SK-N-SH (cell line): Measurements from ENCODE around the gene AHCYL2. TPM values are rescaled to one million over a fixed set of nuclear protein-coding genes. Genes with fewer than 3 reads are reported as not detected.

Source experiments
- CTCF ChIA-PET: fragments of 300-600, 350-600 bp; formaldehyde crosslinking; extraction: SDS; loops from one replicate; lab custom pipeline; 2021; lab: Yijun Ruan, JAX
- POLR2A ChIA-PET: fragments of 350-600 bp; sonication (Branson Sonifier 250); formaldehyde crosslinking; extraction: SDS; loops from one replicate; lab custom pipeline; 2020; ENCODE audit warnings: antibody characterized with exemption, inconsistent platforms; lab: Yijun Ruan, JAX
- DNase-seq: peaks from one replicate; pipeline ENCODE4 v3.0.0; 2012
- H2AFZ ChIP-seq: fragments of 200-600 bp; sonication (generic); 2 replicates; pipeline ENCODE4 v1.8.1; 2016; ENCODE audit warnings: antibody characterized with exemption, mild to moderate bottlenecking, low read depth
- H3F3A ChIP-seq: fragments of 200-600 bp; sonication (generic); replicated peaks from 2 replicates; pipeline ENCODE3; 2016; ENCODE audit warnings: antibody characterized with exemption, mild to moderate bottlenecking; ENCODE audit not compliant: insufficient read depth
- H3K27ac ChIP-seq, 2 experiments: fragments of 200-500 bp in 1 of 2; fragments of 200-600 bp in 1 of 2; sonication (Bioruptor generic) in 1 of 2; sonication (generic), shearing (Covaris generic) in 1 of 2; 2 replicates each; pipeline versions ENCODE4 v1.5.1 to v1.6.1; 2014 to 2016; ENCODE audit warnings: low read depth in 2 of 2, inconsistent platforms in 1 of 2, low read length in 1 of 2, mild to moderate bottlenecking in 1 of 2, mixed read lengths in 1 of 2
- H3K27me3 ChIP-seq: fragments of 200-600 bp; sonication (generic), shearing (Covaris generic); 2 replicates; pipeline ENCODE4 v1.6.1; 2016; ENCODE audit warnings: mixed run types; ENCODE audit not compliant: insufficient read depth
- H3K36me3 ChIP-seq, 2 experiments: fragments of 200-500 bp in 1 of 2; fragments of 200-600 bp in 1 of 2; sonication (Bioruptor generic) in 1 of 2; sonication (generic) in 1 of 2; replicated peaks in 1 of 2; 2 replicates each; pipeline versions ENCODE3 to v1.5.1; 2014 to 2016; ENCODE audit warnings: low read length in 1 of 2, mild to moderate bottlenecking in 1 of 2; ENCODE audit not compliant: insufficient read depth in 2 of 2, control insufficient read depth in 1 of 2
- H3K4me1 ChIP-seq, 2 experiments: fragments of 200-500 bp in 1 of 2; fragments of 200-600 bp in 1 of 2; sonication (Bioruptor generic) in 1 of 2; sonication (generic), shearing (Covaris generic) in 1 of 2; 2 replicates each; pipeline versions ENCODE4 v1.5.1 to v1.6.1; 2014 to 2016; ENCODE audit warnings: low read depth in 1 of 2, low read length in 1 of 2, mixed run types in 1 of 2; ENCODE audit not compliant: insufficient read depth in 2 of 2, control insufficient read depth in 1 of 2
- H3K4me2 ChIP-seq: fragments of 200-600 bp; sonication (generic), shearing (Covaris generic); 2 replicates; pipeline ENCODE4 v1.6.1; 2017; ENCODE audit warnings: mixed run types
- H3K4me3 ChIP-seq, 2 experiments: fragments of 200-500 bp in 1 of 2; fragments of 200-600 bp in 1 of 2; sonication (Bioruptor generic) in 1 of 2; sonication (generic), shearing (Covaris generic) in 1 of 2; 2 replicates each; pipeline versions ENCODE4 v1.5.1 to v1.8.1; 2014 to 2016; ENCODE audit warnings: low read depth in 2 of 2, inconsistent platforms in 1 of 2, low read length in 1 of 2, mild to moderate bottlenecking in 1 of 2, mixed read lengths in 1 of 2, moderate library complexity in 1 of 2
- H3K79me2 ChIP-seq: fragments of 200-600 bp; sonication (generic); 2 replicates; pipeline ENCODE4 v1.8.1; 2017; ENCODE audit warnings: mild to moderate bottlenecking; ENCODE audit not compliant: insufficient read depth
- H3K9ac ChIP-seq: fragments of 200-600 bp; sonication (generic); 2 replicates; pipeline ENCODE4 v1.6.1; 2017; ENCODE audit warnings: mixed run types
- H3K9me2 ChIP-seq: fragments of 200-600 bp; sonication (generic); 2 replicates; pipeline ENCODE4 v1.6.1; 2017; ENCODE audit warnings: mixed run types
- H3K9me3 ChIP-seq: fragments of 200-600 bp; sonication (generic); 2 replicates; pipeline ENCODE4 v1.6.1; 2017; ENCODE audit warnings: mixed run types, mild to moderate bottlenecking, moderate library complexity
- H4K20me1 ChIP-seq: fragments of 200-600 bp; sonication (generic); 2 replicates; pipeline ENCODE4 v1.6.1; 2017; ENCODE audit warnings: mild to moderate bottlenecking, mixed run types; ENCODE audit not compliant: insufficient read depth
- CHD2 ChIP-seq: fragments of 150-350 bp; IDR thresholded peaks from 2 replicates; pipeline ENCODE4 v1.6.1; 2018; ENCODE audit warnings: low read length; ENCODE audit not compliant: partially characterized antibody
- ELF1 ChIP-seq: IDR thresholded peaks from 2 replicates; pipeline ENCODE4 v1.4.0; 2012
- EZH2phosphoT487 ChIP-seq: fragments of 200-600 bp; sonication (generic); IDR thresholded peaks from 2 replicates; pipeline ENCODE4 v1.6.1; 2017; ENCODE audit warnings: low read depth, mixed run types, mild to moderate bottlenecking, antibody characterized with exemption, moderate library complexity, borderline replicate concordance
- FOSL2 ChIP-seq: IDR thresholded peaks from 2 replicates; pipeline ENCODE4 v1.4.0; 2012; ENCODE audit warnings: low read depth, mild to moderate bottlenecking, moderate library complexity, borderline replicate concordance
- FOXJ3 ChIP-seq: sonication (generic); formaldehyde crosslinking; IDR thresholded peaks from 2 replicates; pipeline ENCODE4 v1.5.1; 2020; ENCODE audit warnings: mild to moderate bottlenecking, missing genetic modification reagents
- FOXM1 ChIP-seq: IDR thresholded peaks from 2 replicates; pipeline ENCODE4 v1.4.0; 2012; ENCODE audit warnings: low read depth, mild to moderate bottlenecking
- JUND ChIP-seq: IDR thresholded peaks from 2 replicates; pipeline ENCODE4 v1.4.0; 2012
- NFIC ChIP-seq: IDR thresholded peaks from 2 replicates; pipeline ENCODE4 v1.4.0; 2012; ENCODE audit warnings: borderline replicate concordance
- NRF1 ChIP-seq: IDR thresholded peaks from 2 replicates; pipeline ENCODE4 v1.6.1; 2012; ENCODE audit warnings: low read depth, mild to moderate bottlenecking, low read length
- POLR2AphosphoS5 ChIP-seq: IDR thresholded peaks from 2 replicates; pipeline ENCODE4 v1.6.1; 2012; ENCODE audit warnings: low read depth, low read length
- RAD21 ChIP-seq: IDR thresholded peaks from 2 replicates; pipeline ENCODE4 v1.6.1; 2012; ENCODE audit warnings: mild to moderate bottlenecking, low read length
- RCOR1 ChIP-seq: fragments of 150-350 bp; IDR thresholded peaks from 2 replicates; pipeline ENCODE4 v1.6.1; 2017; ENCODE audit warnings: antibody characterized with exemption, low read length
- RFX5 ChIP-seq: IDR thresholded peaks from 2 replicates; pipeline ENCODE4 v1.6.1; 2012; ENCODE audit warnings: mild to moderate bottlenecking, improper control_type of control experiment, low read length
- SMC3 ChIP-seq: IDR thresholded peaks from 2 replicates; pipeline ENCODE4 v1.6.1; 2012; ENCODE audit warnings: low read depth, low read length, improper control_type of control experiment
- TAF1 ChIP-seq: IDR thresholded peaks from 2 replicates; pipeline ENCODE4 v1.6.1; 2012; ENCODE audit warnings: low read depth, mild to moderate bottlenecking, low read length, moderate library complexity, borderline replicate concordance
- TCF12 ChIP-seq: IDR thresholded peaks from 2 replicates; pipeline ENCODE4 v1.4.0; 2012
- WGBS: methylation state at CpG from one replicate; pipeline ENCODE4 v1.1.6; 2017; ENCODE audit warnings: low lambda C conversion rate; 5-methylcytosine and 5-hydroxymethylcytosine counted together
- polyA plus RNA-seq, 3 experiments: library from polyadenylated mRNA; depleted of rRNA; stranded (reverse); fragments of >200 nt; gene quantifications; 2 replicates each; pipeline ENCODE4 v1.2.3, GENCODE V29; 2012
- TF ChIP-seq, protein P1 (sequence below): fragments of 150-350 bp; IDR thresholded peaks from 2 replicates; pipeline ENCODE4 v1.6.1; 2016; ENCODE audit warnings: mild to moderate bottlenecking, low read depth, low read length
- TF ChIP-seq, protein P2 (sequence below): IDR thresholded peaks from 2 replicates; pipeline ENCODE4; 2012
- TF ChIP-seq, protein P3 (sequence below): IDR thresholded peaks from 2 replicates; pipeline ENCODE4 v1.6.1; 2012; ENCODE audit warnings: mild to moderate bottlenecking, low read depth, low read length, moderate library complexity
- TF ChIP-seq, protein P4 (sequence below): fragments of 150-350 bp; IDR thresholded peaks from 2 replicates; pipeline ENCODE4 v1.6.1; 2017; ENCODE audit warnings: antibody characterized with exemption, low read length, low read depth, borderline replicate concordance
- TF ChIP-seq, protein P5 (sequence below): fragments of 200-600 bp; sonication (generic); IDR thresholded peaks from 2 replicates; pipeline ENCODE4 v1.6.1; 2017; ENCODE audit warnings: antibody characterized with exemption, mild to moderate bottlenecking, moderate library complexity

Gene AHCYL2
- polyA plus RNA-seq, 1 of the 3 experiments (the other 2 are of a cell fraction), result 20.4 TPM

DNA sequence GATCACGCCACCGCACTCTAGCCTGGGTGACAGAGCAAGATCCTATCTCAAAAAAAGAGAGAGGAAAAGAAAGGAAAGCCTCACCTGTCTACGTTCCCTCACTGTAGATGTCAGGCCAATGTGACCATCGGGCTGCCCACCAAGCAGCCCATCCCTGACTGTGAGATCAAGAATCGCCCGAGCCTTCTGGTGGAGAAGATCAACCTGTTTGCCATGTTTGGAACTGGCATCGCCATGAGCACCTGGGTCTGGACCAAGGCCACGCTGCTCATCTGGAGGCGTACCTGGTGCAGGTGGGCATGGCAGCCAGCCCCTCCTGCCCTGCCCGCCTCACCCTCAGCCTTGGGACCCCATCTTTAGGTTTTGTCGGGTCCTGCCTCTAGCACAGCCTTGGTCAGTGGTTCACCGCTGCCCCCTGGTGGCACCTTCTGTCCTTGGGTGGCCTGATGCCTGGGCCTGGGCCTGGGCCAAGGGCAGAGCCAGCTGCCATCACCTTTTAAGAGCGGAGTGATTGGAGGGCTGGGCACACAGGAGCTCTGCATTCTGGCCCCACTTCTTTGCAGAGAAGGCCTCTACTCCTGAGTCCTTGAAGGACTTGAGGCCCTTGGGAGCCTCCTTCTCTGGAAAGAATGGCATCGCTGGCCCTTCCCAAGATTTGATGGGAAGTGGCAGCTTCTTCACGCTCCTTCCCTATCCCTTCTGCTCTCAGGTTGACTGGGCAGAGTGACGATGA, 14.4 kb upstream of the AHCYL2 start:
- DNase-seq, result peak; percentile 94
- ChIA-PET CTCF (interaction anchor here (0.6 to 14.2 kb wide), 63 partner anchors 9 to 777 kb away, joined by 3 to 385 read pairs (median 4); partner anchors contain the start of genes AHCYL2, KCP, SMO and TSPAN33), POLR2A (interaction anchor here (1.5 kb wide), 1 partner anchor 46 kb away, joined by 3 read pairs; no protein-coding TSS in a partner anchor)
- H3K4me2 ChIP-seq, result no peak overlapping the region
- no peaks in the 10 kb centered on the region for H4K20me1 ChIP-seq
- H3K9me3 ChIP-seq, result no peaks in the 10 kb centered on the region
- H3K9ac ChIP-seq, result no peak overlapping the region
- H3K36me3 ChIP-seq, result peaks cover 18 to 38% of the 10 kb centered on the region in 2 experiments
- WGBS, result 61% methylated on average over 16 of the region's 16 CpGs
- no peaks in the 10 kb centered on the region for H3K79me2 ChIP-seq
- no peaks in the 10 kb centered on the region for H3K27me3 ChIP-seq
- TF ChIP-seq RCOR1 (no peak), NRF1 (no peak), POLR2AphosphoS5 (no peak), RAD21 (peak; percentile 89), CHD2 (peak; percentile 16), TAF1 (no peak), FOXJ3 (CRISPR knock-in tag) (no peak), FOSL2 (no peak), JUND (no peak), TCF12 (no peak), NFIC (peak; percentile 48; the same call in 1 of the 2 replicates), ELF1 (no peak), EZH2phosphoT487 (no peak), SMC3 (peak; percentile 88), RFX5 (no peak), FOXM1 (no peak)
- TF ChIP-seq, protein P1, sequence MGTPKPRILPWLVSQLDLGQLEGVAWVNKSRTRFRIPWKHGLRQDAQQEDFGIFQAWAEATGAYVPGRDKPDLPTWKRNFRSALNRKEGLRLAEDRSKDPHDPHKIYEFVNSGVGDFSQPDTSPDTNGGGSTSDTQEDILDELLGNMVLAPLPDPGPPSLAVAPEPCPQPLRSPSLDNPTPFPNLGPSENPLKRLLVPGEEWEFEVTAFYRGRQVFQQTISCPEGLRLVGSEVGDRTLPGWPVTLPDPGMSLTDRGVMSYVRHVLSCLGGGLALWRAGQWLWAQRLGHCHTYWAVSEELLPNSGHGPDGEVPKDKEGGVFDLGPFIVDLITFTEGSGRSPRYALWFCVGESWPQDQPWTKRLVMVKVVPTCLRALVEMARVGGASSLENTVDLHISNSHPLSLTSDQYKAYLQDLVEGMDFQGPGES, result no peak
- TF ChIP-seq, protein P2, sequence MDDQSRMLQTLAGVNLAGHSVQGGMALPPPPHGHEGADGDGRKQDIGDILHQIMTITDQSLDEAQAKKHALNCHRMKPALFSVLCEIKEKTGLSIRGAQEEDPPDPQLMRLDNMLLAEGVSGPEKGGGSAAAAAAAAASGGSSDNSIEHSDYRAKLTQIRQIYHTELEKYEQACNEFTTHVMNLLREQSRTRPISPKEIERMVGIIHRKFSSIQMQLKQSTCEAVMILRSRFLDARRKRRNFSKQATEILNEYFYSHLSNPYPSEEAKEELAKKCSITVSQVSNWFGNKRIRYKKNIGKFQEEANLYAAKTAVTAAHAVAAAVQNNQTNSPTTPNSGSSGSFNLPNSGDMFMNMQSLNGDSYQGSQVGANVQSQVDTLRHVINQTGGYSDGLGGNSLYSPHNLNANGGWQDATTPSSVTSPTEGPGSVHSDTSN, result no peak
- TF ChIP-seq, protein P3, sequence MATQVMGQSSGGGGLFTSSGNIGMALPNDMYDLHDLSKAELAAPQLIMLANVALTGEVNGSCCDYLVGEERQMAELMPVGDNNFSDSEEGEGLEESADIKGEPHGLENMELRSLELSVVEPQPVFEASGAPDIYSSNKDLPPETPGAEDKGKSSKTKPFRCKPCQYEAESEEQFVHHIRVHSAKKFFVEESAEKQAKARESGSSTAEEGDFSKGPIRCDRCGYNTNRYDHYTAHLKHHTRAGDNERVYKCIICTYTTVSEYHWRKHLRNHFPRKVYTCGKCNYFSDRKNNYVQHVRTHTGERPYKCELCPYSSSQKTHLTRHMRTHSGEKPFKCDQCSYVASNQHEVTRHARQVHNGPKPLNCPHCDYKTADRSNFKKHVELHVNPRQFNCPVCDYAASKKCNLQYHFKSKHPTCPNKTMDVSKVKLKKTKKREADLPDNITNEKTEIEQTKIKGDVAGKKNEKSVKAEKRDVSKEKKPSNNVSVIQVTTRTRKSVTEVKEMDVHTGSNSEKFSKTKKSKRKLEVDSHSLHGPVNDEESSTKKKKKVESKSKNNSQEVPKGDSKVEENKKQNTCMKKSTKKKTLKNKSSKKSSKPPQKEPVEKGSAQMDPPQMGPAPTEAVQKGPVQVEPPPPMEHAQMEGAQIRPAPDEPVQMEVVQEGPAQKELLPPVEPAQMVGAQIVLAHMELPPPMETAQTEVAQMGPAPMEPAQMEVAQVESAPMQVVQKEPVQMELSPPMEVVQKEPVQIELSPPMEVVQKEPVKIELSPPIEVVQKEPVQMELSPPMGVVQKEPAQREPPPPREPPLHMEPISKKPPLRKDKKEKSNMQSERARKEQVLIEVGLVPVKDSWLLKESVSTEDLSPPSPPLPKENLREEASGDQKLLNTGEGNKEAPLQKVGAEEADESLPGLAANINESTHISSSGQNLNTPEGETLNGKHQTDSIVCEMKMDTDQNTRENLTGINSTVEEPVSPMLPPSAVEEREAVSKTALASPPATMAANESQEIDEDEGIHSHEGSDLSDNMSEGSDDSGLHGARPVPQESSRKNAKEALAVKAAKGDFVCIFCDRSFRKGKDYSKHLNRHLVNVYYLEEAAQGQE, result 0 out of 2 replicates have a peak, but pooled peaks have one; percentile 23
- TF ChIP-seq, protein P4, sequence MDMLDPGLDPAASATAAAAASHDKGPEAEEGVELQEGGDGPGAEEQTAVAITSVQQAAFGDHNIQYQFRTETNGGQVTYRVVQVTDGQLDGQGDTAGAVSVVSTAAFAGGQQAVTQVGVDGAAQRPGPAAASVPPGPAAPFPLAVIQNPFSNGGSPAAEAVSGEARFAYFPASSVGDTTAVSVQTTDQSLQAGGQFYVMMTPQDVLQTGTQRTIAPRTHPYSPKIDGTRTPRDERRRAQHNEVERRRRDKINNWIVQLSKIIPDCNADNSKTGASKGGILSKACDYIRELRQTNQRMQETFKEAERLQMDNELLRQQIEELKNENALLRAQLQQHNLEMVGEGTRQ, result no peak
- TF ChIP-seq, protein P5, sequence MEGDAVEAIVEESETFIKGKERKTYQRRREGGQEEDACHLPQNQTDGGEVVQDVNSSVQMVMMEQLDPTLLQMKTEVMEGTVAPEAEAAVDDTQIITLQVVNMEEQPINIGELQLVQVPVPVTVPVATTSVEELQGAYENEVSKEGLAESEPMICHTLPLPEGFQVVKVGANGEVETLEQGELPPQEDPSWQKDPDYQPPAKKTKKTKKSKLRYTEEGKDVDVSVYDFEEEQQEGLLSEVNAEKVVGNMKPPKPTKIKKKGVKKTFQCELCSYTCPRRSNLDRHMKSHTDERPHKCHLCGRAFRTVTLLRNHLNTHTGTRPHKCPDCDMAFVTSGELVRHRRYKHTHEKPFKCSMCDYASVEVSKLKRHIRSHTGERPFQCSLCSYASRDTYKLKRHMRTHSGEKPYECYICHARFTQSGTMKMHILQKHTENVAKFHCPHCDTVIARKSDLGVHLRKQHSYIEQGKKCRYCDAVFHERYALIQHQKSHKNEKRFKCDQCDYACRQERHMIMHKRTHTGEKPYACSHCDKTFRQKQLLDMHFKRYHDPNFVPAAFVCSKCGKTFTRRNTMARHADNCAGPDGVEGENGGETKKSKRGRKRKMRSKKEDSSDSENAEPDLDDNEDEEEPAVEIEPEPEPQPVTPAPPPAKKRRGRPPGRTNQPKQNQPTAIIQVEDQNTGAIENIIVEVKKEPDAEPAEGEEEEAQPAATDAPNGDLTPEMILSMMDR, result peak; percentile 96
- H3K27ac ChIP-seq, result no peak overlapping the region
- H3K9me2 ChIP-seq, result no peaks in the 10 kb centered on the region
- H3F3A ChIP-seq, result no peaks in the 10 kb centered on the region
- H2AFZ ChIP-seq, result no peak overlapping the region
- peaks cover 0 to 6% of the 10 kb centered on the region in 2 experiments; a peak in 1 of 4 replicates for H3K4me1 ChIP-seq
- no peak overlapping the region; a peak in 1 of 4 replicates for H3K4me3 ChIP-seq
